GM12874 (cell line): ENCODE results near the gene MTFP1.

Experiments used
- CTCF ChIP-seq: IDR thresholded peaks from 2 replicates; pipeline ENCODE4 v1.5.1; 2011; ENCODE audit warnings: low read depth, mild to moderate bottlenecking, control low read depth, low read length, moderate library complexity; ENCODE audit not compliant: insufficient read depth

The MTFP1 gene

GRCh38 chr22:30386960-30387827 is 38.4 kb upstream of the MTFP1 start, which contains the start of gene RNF215:
Gene RNF215, minus strand, starts transcription at chr22:30387411. Its CDS starts 98 bp downstream, at chr22:30387313.
- peak; percentile 85 for TF ChIP-seq CTCF

- TF ChIP-seq CTCF: peak; percentile 88
Observed at GRCh38 chr22:30390974-30391691, 34.4 kb upstream of the MTFP1 start.

GRCh38 chr22:30392661-30393321 is 32.8 kb upstream of the MTFP1 start:
- TF ChIP-seq CTCF: no peak

GRCh38 chr22:30393322-30393680 is 32.3 kb upstream of the MTFP1 start:
- TF ChIP-seq CTCF: no peak

- TF ChIP-seq CTCF: no peak
Observed at GRCh38 chr22:30393885-30394284, 31.7 kb upstream of the MTFP1 start.

- TF ChIP-seq CTCF: no peak
Observed at GRCh38 chr22:30396871-30397655, 28.5 kb upstream of the MTFP1 start, which contains the start of gene SEC14L2. Gene SEC14L2, plus strand, starts transcription at chr22:30397018. Its CDS starts 99 bp downstream, at chr22:30397117.
